ENCODE measurements around the gene TBC1D8. TPM values are rescaled to one million over a fixed set of nuclear protein-coding genes. Genes with fewer than 3 reads are reported as not detected.
"Not testable (repeated sequence)": the region's sequence is repeated elsewhere in the genome, so short reads cannot be mapped to it uniquely, and the experiment has no call there.

The TBC1D8 gene
- total RNA-seq, 2 experiments from 2014 or later = 4.0 to 4.5 TPM

DNA sequence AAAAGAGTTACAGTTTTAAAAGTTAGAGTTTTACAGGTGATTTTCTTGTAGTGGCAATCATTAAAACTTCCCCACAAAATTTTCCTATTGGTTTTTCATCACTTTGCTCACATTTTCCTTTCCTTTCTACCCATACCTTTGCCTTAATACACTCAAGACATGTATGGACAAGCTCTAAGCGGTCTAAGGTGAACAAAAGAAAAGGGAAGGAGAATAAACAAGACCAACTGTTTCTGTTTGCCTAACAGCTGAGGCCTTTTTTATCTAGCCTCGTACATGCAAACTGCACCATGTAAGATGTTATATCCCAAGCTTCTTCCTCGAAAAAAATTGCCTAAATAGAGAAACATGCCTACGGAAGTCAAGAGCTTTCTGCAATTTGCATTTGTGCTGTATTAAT lies 33.9 kb upstream of the TBC1D8 start:
- intact Hi-C loops (cut with micrococcal nuclease) = no loop called here
- H3K27ac Mint-ChIP-seq = peak overlapping the region; percentile 24
- CTCF ChIA-PET = interaction anchor here (1.2 kb wide), 2 partner anchors 11 to 149 kb away, joined by 3 read pairs; no protein-coding TSS in a partner anchor
- no peaks in the 10 kb centered on the region for H3K4me1 Mint-ChIP-seq (ENCODE audit: low read depth)
- no peaks in the 10 kb centered on the region for H3K36me3 Mint-ChIP-seq (ENCODE audit: low read depth)
- no peak for DNase-seq
- H3K9me3 Mint-ChIP-seq = peaks cover 12% of the 10 kb centered on the region
- no peak overlapping the region for H3K4me3 Mint-ChIP-seq
- H3K27me3 Mint-ChIP-seq (ENCODE audit: low read depth) = no peaks in the 10 kb centered on the region

GRCh38 chr2:101179982-101180381 lies 28.8 kb upstream of the TBC1D8 start:
- peaks cover under 1% of the 10 kb centered on the region for H3K4me1 Mint-ChIP-seq (ENCODE audit: low read depth)
- H3K27me3 Mint-ChIP-seq (ENCODE audit: low read depth) = no peaks in the 10 kb centered on the region
- CTCF ChIA-PET = no interaction called here
- intact Hi-C loops (cut with micrococcal nuclease) = no loop called here
- H3K9me3 Mint-ChIP-seq = no peaks in the 10 kb centered on the region
- H3K4me3 Mint-ChIP-seq = no peak overlapping the region
- DNase-seq = no peak
- no peak overlapping the region for H3K27ac Mint-ChIP-seq
- H3K36me3 Mint-ChIP-seq (ENCODE audit: low read depth) = no peaks in the 10 kb centered on the region

DNA sequence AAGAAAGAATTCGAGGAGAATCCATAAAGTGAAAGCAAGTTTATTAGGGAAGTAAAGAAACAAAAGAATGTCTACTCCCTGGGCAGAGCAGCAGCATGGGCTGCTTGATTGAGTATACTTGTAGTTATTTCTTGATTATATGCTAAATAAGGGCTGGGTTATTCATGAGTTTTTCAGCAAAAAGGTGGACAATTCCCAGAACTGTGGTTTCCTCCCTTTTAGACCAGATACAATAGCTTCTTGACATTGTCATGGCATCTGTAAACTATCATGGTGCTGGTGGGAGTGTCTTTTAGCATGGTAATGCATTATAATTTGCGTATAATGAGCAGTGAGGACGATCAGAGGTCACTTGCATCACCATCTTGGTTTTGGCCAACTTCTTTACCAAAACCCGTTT lies 25.6 kb upstream of the TBC1D8 start:
- Mint-ChIP-seq H3K9me3 (peaks cover 4% of the 10 kb centered on the region), H3K36me3 (ENCODE audit: low read depth) (peaks cover 2% of the 10 kb centered on the region), H3K4me3 (no peak overlapping the region), H3K27me3 (ENCODE audit: low read depth) (no peaks in the 10 kb centered on the region), H3K4me1 (ENCODE audit: low read depth) (peaks cover 20% of the 10 kb centered on the region), H3K27ac (no peak overlapping the region)
- intact Hi-C loops (cut with micrococcal nuclease) = no loop called here
- no peak for DNase-seq
- CTCF ChIA-PET = no interaction called here

GRCh38 chr2:101175991-101176390 lies 24.8 kb upstream of the TBC1D8 start:
- DNase-seq = no peak
- CTCF ChIA-PET = interaction anchor here (0.7 kb wide), 1 partner anchor 29 kb away, joined by 3 read pairs; no protein-coding TSS in a partner anchor
- Mint-ChIP-seq H3K27ac (no peak overlapping the region), H3K27me3 (ENCODE audit: low read depth) (no peaks in the 10 kb centered on the region), H3K36me3 (ENCODE audit: low read depth) (peaks cover 2% of the 10 kb centered on the region), H3K4me1 (ENCODE audit: low read depth) (peaks cover 21% of the 10 kb centered on the region), H3K4me3 (no peak overlapping the region), H3K9me3 (peaks cover 4% of the 10 kb centered on the region)
- intact Hi-C loops (cut with micrococcal nuclease) = no loop called here

GRCh38 chr2:101173707-101174295 lies 22.6 kb upstream of the TBC1D8 start:
- H3K36me3 Mint-ChIP-seq (ENCODE audit: low read depth) = peaks cover 2% of the 10 kb centered on the region
- intact Hi-C loops (cut with micrococcal nuclease) = loop anchor here (1.0 kb wide), 2 partner anchors 22 to 32 kb away; partner anchors contain the start of gene TBC1D8
- peaks cover 11% of the 10 kb centered on the region for H3K9me3 Mint-ChIP-seq
- H3K27me3 Mint-ChIP-seq (ENCODE audit: low read depth) = no peaks in the 10 kb centered on the region
- peak overlapping the region; percentile 87 for H3K27ac Mint-ChIP-seq
- DNase-seq = peak; percentile 82
- CTCF ChIA-PET = interaction anchor here (0.6 to 1.7 kb wide), 4 partner anchors 11 to 1529 kb away, joined by 3 to 9 read pairs (median 3); no protein-coding TSS in a partner anchor
- no peak overlapping the region for H3K4me3 Mint-ChIP-seq
- peaks cover 21% of the 10 kb centered on the region for H3K4me1 Mint-ChIP-seq (ENCODE audit: low read depth)

- CTCF ChIA-PET; intact Hi-C loops (cut with micrococcal nuclease); H3K27ac Mint-ChIP-seq; H3K27me3 Mint-ChIP-seq (ENCODE audit: low read depth); DNase-seq; H3K36me3 Mint-ChIP-seq (ENCODE audit: low read depth); H3K4me3 Mint-ChIP-seq: not testable (repeated sequence)
- peaks cover 28% of the 10 kb centered on the region for H3K9me3 Mint-ChIP-seq
- peaks cover 25% of the 10 kb centered on the region for H3K4me1 Mint-ChIP-seq (ENCODE audit: low read depth)
Observed at GRCh38 chr2:101169822-101170221, 18.6 kb upstream of the TBC1D8 start.

DNA sequence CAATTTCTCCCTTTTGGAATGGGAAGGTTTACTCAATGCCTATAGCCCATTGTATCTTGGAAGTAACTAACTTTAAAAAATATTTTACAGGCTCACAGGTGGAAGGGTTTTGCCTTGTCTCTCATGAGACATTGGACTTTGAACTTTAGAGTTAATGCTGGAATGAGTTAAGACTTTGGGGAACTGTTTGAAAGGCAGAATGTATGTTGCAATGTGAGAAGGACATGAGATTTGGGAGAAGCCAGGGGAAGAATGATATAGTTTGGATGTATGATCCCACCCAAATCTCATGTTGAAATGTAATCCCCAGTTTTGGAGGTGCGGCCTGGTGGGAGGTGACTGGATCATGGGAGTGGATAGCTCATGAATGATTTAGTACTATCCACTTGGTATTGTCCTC lies 17.5 kb upstream of the TBC1D8 start:
- Mint-ChIP-seq H3K27me3 (ENCODE audit: low read depth) (no peaks in the 10 kb centered on the region), H3K4me1 (ENCODE audit: low read depth) (peaks cover 17% of the 10 kb centered on the region), H3K36me3 (ENCODE audit: low read depth) (peaks cover 5% of the 10 kb centered on the region), H3K9me3 (peaks cover 27% of the 10 kb centered on the region), H3K27ac (no peak overlapping the region), H3K4me3 (no peak overlapping the region)
- no peak for DNase-seq
- CTCF ChIA-PET = no interaction called here
- intact Hi-C loops (cut with micrococcal nuclease) = no loop called here

DNA sequence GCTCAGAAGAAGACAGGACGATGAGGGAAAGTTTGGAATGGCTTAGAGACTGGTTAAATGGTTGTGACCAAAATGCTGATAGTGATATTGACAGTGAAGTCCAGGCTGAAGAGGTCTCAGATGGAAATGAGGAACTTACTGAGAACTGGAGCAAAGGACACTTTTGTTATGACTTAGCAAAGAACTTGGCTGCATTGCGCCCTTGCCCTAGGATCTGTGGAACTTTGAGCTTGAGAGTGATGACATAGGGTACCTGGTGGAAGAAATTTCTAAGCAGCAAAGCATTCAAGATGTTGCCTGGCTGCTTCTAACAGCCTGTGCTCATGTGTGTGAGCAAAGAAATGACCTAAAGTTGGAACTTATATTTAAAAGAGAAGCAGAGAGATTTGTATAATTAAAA lies 16.4 kb upstream of the TBC1D8 start:
- peaks cover 24% of the 10 kb centered on the region for H3K9me3 Mint-ChIP-seq
- H3K4me3 Mint-ChIP-seq; H3K27ac Mint-ChIP-seq; H3K36me3 Mint-ChIP-seq (ENCODE audit: low read depth); intact Hi-C loops (cut with micrococcal nuclease); H3K27me3 Mint-ChIP-seq (ENCODE audit: low read depth); H3K4me1 Mint-ChIP-seq (ENCODE audit: low read depth); DNase-seq: not testable (repeated sequence)
- CTCF ChIA-PET = interaction anchor here (0.9 to 2.2 kb wide), 2 partner anchors 14 to 38 kb away, joined by 5 to 6 read pairs; no protein-coding TSS in a partner anchor

GRCh38 chr2:101164021-101164420 lies 12.8 kb upstream of the TBC1D8 start:
- CTCF ChIA-PET = no interaction called here
- H3K27me3 Mint-ChIP-seq (ENCODE audit: low read depth) = no peaks in the 10 kb centered on the region
- no peak overlapping the region for H3K27ac Mint-ChIP-seq
- H3K9me3 Mint-ChIP-seq = peaks cover 17% of the 10 kb centered on the region
- intact Hi-C loops (cut with micrococcal nuclease) = no loop called here
- peaks cover 6% of the 10 kb centered on the region for H3K4me1 Mint-ChIP-seq (ENCODE audit: low read depth)
- no peak for DNase-seq
- H3K36me3 Mint-ChIP-seq (ENCODE audit: low read depth) = peaks cover 3% of the 10 kb centered on the region
- no peak overlapping the region for H3K4me3 Mint-ChIP-seq

GRCh38 chr2:101162561-101163330 lies 11.6 kb upstream of the TBC1D8 start:
- Mint-ChIP-seq H3K4me1 (ENCODE audit: low read depth) (peaks cover 6% of the 10 kb centered on the region), H3K4me3 (no peak overlapping the region), H3K9me3 (peaks cover 9% of the 10 kb centered on the region), H3K27me3 (ENCODE audit: low read depth) (no peaks in the 10 kb centered on the region), H3K36me3 (ENCODE audit: low read depth) (peaks cover 3% of the 10 kb centered on the region), H3K27ac (no peak overlapping the region)
- intact Hi-C loops (cut with micrococcal nuclease) = no loop called here
- CTCF ChIA-PET = no interaction called here
- no peak for DNase-seq

DNA sequence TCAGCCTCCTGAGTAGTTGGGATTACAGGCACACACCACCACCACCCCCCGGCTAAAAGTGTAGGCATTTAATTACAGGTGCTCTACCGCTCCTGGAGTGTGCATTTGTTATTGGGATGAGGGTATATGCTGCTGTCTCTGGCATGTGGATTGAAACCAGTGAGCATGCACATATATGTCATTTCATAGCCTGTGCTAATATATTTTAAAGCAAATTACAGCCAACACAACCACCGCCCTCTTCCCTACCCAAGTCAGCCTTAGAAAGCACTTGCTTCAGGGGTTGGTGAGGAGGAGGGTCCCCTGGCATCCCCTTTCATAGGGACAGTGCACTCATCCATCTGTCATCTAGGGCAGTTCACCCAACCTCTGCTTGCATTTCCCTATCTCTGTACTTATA lies 10.5 kb upstream of the TBC1D8 start:
- H3K4me3 Mint-ChIP-seq = no peak overlapping the region
- no peak for DNase-seq
- CTCF ChIA-PET = interaction anchor here (0.9 kb wide), 1 partner anchor 44 kb away, joined by 3 read pairs; no protein-coding TSS in a partner anchor
- no peaks in the 10 kb centered on the region for H3K27me3 Mint-ChIP-seq (ENCODE audit: low read depth)
- no peaks in the 10 kb centered on the region for H3K36me3 Mint-ChIP-seq (ENCODE audit: low read depth)
- H3K27ac Mint-ChIP-seq = no peak overlapping the region
- no peaks in the 10 kb centered on the region for H3K9me3 Mint-ChIP-seq
- intact Hi-C loops (cut with micrococcal nuclease) = no loop called here
- peaks cover 5% of the 10 kb centered on the region for H3K4me1 Mint-ChIP-seq (ENCODE audit: low read depth)

GRCh38 chr2:101160454-101160853 lies 9.3 kb upstream of the TBC1D8 start:
- CTCF ChIA-PET = interaction anchor here (0.6 to 0.9 kb wide), 2 partner anchors 45 to 114 kb away, joined by 3 read pairs; no protein-coding TSS in a partner anchor
- H3K36me3 Mint-ChIP-seq (ENCODE audit: low read depth) = no peaks in the 10 kb centered on the region
- H3K27me3 Mint-ChIP-seq (ENCODE audit: low read depth) = no peaks in the 10 kb centered on the region
- peaks cover 2% of the 10 kb centered on the region for H3K4me1 Mint-ChIP-seq (ENCODE audit: low read depth)
- H3K4me3 Mint-ChIP-seq = no peak overlapping the region
- H3K9me3 Mint-ChIP-seq = no peaks in the 10 kb centered on the region
- intact Hi-C loops (cut with micrococcal nuclease) = no loop called here
- DNase-seq = no peak
- H3K27ac Mint-ChIP-seq = no peak overlapping the region

All from activated naive CD4-positive, alpha-beta T cell treated with anti-CD3 and anti-CD28 coated beads for 36 hours (primary cell).